Myocyte (in vitro differentiated cells): ENCODE results near the gene ANKRD27. TPM values are rescaled to one million over a fixed set of nuclear protein-coding genes. Genes with fewer than 3 reads are reported as not detected.
"Not testable (repeated sequence)": the region's sequence is repeated elsewhere in the genome, so short reads cannot be mapped to it uniquely, and the experiment has no call there.

Experiments
- DNase-seq: peaks from one replicate; pipeline ENCODE4 v3.0.0-alpha.2; 2012; ENCODE audit warnings: low read depth
- total RNA-seq: library from RNA; depleted of rRNA; stranded (reverse); fragments of >200 nt; gene quantifications from 2 replicates; pipeline ENCODE4 v1.2.3, GENCODE V29; 2014

ANKRD27 gene
- total RNA-seq, 1 donor from 2014 or later: 17.8 TPM

DNA sequence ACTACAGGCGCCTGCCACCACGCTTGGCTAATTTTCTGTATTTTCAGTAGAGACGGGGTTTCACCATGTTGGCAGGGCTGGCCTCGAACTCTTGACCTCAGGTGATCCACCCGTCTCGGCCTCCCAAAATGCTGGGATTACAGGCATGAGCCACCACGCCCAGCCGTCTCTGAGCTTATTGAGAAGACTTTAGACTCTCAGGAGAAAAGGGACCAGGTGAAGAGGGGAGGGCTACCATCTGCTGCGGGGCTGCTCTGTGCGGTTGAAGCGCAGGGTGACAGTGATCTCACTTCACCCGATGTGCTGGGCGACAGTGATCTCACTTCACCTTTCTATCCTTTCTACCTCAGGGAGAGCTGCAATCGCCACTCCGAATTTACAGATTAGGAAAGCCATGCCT lies 68.7 kb downstream of the ANKRD27 start:
- DNase-seq: no peak

DNA sequence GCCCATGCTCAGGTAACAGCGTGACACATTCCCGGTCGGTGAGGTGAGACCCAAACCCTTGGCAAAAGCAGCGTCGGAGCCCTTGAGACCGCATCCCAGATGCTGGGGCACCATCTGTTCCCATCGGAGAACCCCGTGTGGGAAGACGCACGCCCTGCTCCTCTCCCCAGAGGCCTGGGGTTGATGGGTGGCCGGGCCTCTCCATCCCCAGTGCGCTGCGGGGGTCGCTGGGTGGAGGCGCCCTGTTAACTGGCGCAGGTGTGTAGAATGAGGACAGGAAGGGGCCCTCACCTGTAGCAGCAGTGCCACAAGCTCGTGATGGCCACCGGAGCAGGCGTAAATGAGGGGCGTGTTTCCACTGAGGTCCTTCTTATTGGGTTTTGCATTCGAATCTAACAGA lies 69.4 kb downstream of the ANKRD27 start:
- DNase-seq: no peak

DNA sequence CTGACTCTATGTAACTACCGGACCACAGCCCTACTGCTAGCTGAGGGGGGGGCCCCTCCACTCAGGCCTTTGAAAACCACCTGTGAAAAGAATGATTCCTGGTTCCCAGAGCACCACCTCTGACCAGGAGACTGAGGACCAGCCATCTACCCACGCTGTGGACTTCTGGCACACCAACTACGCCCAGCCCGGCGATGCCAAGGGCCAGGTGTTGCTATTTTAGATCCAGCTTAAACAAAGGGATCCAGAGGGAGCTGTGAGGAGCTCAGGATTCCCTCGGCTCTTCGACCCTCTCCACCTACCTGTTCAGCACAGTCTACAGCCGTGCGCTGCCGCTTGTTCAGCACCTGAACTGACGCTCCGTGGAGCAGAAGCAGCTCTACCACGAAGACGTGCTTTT lies 71.0 kb downstream of the ANKRD27 start:
- no peak for DNase-seq

DNA sequence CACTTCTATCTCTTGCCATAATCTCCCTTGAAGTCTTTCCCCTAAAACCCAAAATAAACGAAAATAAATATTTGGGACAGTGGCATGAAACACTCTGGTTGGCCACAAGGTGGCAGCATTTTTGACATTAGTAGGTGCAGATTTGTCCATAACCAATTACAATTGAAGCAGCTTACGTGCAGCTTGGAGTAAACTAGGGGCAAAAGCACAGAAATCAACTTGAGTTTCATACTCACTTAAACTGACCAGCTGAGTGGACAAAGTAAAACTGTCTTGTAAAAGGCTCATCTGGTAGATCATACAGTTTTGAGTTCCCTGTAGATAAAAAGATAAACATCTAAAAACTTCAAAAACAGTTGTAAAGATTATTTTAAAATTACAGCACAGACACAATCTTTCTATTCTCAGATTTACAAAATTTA lies 75.2 kb downstream of the ANKRD27 start:
- DNase-seq: peak; percentile 58

DNA sequence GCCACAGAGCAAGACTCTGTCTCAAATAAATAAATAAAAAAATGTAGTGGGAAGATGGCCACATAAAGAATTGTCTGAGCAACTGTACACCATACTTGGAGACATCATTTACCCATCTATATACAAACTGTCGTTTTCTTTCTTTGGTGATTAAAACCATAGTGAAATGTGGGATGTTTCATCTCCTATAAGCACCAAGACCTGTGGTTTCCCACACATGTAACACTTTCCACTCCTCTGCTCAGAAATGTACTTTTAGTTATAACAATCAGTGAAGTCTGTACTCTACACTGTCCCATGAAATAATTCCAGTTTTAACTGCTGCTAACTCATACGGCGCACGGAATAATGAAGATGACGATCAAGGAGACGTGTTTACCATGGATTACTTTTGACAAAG lies 75.7 kb downstream of the ANKRD27 start:
- no peak for DNase-seq

DNA sequence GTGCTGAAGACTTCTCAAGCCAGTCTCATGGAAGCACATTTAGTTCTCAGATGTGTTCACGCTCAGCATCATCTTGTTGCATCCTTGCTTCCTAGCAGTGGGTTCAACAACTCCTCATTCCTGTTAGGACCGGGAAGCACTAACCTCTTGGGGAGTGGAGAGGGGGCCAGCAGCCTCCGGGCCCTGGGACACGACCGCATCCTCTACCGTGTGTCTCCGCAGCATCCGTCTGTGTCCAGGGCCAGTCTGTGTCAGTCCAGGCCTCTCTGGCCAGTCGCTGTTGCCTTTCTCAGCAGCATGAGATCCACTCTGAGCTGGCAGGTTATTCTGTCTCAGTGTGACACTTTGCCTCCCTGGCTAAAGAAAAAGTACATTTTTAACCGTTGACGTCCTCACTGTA lies 77.0 kb downstream of the ANKRD27 start:
- peak; percentile 19 for DNase-seq

DNA sequence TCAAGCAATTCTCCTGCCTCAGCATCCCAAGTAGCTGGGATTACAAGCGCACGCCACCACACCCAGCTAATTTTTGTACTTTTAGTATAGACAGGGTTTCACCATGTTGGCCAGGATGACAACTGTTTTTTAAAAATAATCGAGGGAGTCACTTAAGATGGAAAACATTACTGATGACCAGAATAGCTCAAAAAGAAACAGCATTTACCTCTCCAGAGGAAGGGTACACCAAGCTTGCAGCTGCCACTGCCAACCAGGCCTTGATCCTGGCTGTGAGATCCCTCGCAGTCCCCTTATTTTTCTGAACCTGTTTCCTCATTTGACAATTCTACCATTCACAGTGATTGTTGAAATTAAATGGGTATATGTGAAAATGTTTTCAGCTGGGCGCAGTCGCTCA lies 79.5 kb downstream of the ANKRD27 start:
- peak; percentile 58 for DNase-seq

DNA sequence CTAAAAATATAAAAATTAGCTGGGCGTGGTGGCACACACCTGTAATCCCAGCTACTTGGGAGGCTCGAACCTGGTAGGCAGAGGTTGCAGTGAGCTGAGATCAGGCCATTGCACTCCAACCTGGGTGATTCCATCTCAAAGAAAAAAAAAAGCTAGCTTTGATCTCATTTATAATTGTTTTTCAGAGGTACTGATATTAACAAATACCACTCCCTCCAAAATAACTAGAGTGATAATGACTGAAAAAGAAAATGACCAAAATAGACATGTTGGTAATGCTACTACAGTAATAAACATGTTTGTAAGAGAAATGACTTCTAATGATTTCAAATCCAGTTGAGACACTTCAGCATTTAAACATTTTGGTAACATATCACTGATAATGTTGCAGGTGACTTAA lies 81.0 kb downstream of the ANKRD27 start:
- no peak for DNase-seq

DNA sequence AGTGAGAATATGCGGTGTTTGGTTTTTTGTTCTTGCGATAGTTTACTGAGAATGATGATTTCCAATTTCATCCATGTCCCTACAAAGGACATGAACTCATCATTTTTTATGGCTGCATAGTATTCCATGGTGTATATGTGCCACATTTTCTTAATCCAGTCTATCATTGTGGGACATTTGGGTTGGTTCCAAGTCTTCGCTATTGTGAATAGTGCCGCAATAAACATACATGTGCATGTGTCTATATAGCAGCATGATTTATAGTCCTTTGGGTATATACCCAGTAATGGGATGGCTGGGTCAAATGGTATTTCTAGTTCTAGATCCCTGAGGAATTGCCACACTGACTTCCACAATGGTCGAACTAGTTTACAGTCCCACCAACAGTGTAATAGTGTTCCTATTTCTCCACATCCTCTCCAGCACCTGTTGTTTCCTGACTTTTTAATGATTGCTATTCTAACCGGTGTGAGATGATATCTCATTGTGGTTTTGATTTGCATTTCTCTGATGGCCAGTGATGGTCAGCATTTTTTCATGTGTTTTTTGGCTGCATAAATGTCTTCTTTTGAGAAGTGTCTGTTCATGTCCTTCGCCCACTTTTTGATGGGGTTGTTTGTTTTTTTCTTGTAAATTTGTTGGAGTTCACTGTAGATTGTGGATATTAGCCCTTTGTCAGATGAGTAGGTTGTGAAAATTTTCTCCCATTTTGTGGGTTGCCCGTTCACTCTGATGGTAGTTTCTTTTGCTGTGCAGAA lies 87.1 kb downstream of the ANKRD27 start:
- not testable (repeated sequence) for DNase-seq

DNA sequence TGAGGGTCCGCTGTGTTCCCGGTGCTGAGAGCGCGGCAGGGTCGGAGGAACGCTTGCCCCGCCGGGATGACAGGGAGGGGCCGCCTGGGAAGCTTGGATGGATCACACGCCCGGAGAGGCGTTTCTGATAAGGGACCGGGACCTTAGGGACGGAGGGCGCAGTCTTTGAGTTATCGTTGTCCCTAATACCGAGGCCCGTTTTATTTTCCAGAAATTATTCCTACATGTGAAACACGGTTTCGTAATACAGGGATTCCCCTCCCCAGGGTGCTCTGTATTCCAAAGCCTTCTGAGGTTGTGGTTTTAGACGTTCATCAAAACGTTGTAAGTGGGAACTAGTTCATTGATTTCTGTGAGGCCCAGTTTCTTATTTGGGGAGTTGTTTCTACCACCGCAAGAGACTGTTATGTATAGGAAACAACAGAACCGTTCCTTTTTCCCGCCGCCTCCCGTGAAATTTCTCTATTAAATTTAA lies 93.2 kb downstream of the ANKRD27 start:
- peak; percentile 23 for DNase-seq

DNA sequence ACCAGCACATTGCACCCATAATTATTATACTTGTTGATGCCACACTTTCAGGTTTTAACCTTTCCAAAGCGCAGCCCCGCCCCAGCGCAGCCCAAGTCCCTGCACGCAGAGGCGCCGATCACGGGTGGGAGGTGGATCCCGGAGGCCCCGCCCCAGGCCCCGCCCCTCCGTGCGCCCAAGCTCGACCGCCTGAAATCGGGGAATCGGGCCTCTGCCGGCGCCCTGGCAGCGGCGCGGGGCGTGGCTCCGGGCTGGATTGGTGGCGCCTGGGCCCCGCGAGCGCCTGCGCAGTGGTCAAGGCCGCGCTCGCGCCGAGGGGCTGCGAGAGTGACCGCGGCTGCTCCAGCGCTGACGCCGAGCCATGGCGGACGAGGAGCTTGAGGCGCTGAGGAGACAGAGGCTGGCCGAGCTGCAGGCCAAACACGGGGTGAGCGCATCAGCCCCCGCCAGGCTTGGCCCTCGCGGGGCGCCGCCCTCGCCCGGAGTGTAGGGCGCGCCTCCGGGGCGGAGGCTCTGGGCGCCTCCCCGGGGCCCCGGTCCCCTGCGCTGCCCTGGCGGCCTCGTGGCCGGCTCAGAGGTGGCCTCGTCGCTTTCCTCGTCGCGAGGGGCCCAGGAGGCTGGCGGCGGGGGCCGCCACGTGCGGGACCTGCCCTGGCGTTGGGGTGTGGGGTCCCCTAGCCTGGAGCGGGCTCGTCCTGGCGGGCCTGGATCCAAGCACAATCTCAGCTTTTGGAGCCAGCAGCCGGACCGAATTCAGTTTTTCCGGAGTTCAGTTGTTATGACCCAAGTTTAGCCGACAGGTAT lies 93.9 kb downstream of the ANKRD27 start, which contains the start of gene PDCD5:
PDCD5 (plus strand) TSS at position 290 of the 804 bp plus-strand sequence; CDS start at position 362, 72 bp downstream.
- peak; percentile 96 for DNase-seq

DNA sequence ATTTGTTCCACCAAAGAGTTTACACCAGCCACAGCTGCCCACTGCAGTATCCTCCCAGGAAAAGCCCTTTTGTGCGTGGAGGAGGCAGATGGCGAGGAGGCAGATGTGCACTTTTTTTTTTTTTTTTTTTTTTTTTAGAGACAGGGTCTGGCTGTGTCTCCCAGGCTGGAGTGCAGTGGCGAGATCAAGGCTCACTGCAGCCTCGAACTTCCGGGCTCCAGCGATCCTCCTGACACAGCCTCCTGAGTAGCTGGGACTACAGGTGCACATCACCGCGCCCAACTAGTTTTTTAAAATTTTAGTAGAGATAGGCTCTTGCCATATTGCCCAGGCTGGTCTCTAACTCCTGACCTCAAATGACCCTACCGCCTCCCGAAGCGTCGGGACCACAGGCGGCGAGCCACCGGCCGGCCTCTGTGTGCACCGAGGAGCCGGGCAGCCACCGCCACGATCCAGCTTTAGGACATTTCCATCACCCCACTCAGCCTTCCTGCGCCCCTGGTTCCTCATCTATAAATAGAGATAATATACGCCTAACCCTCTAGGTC lies 94.6 kb downstream of the ANKRD27 start:
- no peak for DNase-seq

DNA sequence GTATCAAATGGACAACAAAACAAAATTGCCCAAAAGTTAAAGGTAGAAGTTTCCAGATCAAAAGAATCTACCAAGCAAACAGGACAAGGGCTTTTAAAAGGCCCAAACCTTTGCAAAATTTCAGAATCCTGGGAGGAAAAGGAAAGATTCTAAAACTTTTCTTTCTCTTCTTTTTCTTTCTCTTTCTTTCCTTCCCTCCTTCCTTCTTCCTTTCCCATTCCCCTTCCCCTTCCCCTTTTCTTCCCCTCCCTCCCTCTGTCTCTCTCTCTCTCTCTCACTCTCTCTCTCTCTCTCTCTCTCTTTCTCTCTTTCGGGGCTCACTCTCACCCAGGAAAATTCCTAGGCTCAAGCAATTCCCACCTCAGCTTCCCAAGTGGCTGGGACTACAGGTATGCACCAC lies 98.2 kb downstream of the ANKRD27 start:
- DNase-seq: no peak

DNA sequence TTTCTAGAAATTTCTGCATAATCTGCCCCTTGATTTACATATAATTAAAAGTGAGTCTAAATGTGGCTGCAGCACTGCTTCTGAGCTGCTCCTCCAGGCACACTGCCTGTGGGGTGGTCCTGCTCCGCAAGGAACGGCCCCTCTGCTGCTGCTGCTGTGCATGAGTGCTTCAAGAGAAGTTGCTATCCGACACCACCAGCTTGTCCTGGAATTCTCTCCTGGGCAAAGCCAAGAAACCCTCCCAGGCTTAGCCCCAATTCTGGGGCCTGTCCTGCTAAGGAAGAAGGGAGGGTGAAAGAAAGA lies 101.5 kb downstream of the ANKRD27 start:
- no peak for DNase-seq

DNA sequence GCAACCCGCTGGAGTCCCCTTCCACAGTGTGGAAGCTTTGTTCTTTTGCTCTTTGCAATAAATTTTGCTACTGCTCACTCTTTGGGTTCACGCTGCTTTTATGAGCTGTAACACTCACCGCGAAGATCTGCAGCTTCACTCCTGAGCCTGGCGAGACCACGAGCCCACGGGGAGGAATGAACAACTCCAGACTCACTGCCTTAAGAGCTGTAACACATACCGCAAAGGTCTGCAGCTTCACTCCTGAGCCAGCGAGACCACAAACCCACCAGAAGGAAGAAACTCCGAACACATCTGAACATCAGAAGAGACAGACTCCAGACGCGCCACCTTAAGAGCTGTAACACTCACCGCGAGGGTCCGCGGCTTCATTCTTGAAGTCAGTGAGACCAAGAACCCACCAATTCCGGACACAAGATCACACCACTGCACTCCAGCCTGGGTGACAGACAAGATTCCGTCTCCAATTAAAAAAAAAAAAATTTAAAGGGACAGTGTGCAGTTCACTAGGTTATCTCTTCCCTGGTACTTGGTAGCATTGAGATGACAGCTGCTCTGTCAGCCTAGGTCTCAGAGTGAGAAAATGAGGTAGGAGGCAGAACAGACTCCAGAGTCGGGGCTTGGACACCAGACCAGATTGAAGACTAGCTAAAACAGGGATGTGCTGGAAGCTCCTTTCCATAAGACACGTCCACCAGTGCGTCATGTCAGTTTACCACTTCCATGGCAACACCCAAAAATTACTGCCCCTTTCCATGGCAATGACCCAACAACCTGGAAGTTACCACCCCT lies 102.1 kb downstream of the ANKRD27 start:
- DNase-seq: not testable (repeated sequence)

DNA sequence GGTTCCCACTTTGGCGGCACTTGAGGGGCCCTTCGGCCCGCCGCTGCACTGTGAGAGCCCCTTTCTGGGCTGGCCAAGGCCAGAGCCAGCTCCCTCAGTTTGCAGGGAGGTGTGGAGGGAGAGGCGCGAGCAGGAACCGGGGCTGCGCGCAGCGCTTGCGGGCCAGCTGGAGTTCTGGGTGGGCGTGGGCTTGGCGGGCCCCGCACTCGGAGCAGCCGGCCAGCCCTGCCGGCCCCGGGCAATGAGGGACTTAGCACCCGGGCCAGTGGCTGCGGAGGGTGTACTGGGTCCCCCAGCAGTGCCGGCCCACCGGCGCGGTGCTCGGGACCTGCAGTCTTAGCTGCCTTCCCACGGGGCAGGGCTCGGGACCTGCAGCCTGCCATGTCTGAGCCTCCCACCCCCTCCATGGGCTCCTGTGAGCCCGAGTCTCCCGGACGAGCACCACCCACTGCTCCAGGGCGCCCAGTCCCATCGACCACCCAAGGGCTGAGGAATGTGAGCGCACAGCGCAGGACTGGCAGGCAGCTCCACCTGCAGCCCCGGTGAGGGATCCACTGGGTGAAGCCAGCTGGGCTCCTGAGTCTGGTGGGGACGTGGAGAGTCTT lies 103.4 kb downstream of the ANKRD27 start:
- not testable (repeated sequence) for DNase-seq

DNA sequence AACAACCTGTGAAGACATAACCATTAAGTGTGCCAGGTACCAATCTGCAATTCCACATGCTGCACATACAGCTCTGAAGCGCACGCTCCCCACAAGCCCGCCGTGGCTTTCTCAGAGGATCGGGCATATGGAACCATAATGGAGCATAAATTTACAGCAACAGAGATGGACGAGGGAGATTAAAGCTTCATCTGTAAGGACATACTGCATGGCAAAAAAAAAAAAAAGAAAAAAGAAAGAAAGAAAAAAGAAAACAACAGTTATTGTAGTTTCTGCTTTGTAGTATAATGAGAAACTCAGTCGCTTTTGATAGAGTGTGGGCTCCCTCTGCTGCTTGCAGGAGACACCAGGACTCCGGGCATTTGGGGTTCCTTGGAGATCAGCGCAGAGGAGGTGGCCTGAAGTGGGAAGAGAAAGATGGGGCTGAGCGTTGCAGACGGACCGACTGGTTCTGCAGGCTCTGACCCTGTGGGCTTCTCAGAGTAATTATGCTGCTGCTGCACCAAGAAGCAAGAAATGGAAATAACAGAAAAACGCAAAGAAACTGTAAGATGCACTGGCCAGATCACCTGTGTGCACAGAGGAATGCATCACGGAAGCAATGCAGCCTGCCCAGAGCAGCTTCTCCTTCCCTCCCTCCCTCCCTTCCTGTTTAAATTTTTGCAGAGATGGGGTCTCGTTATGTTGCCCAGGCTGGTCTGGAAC lies 104.7 kb downstream of the ANKRD27 start:
- DNase-seq: peak; percentile 74

DNA sequence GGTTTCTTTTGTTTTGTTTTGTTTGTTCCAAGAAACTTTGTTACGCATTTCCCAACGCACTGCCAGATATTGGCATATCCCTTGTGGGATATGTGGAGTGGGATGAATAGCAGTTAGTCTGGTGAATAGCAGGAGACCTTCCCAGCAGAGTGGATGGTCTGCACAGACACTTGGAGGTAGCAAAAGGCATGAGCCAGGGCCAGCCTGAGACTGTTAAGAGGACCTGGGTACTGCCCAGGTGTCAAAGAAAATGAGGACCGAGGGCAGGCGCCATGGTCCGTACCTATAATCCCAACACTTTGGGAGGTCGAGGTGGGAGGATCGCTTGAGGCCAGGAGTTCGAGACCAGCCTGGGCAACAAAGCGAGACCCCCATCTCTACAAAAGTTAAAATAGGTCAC lies 107.5 kb downstream of the ANKRD27 start:
- no peak for DNase-seq

DNA sequence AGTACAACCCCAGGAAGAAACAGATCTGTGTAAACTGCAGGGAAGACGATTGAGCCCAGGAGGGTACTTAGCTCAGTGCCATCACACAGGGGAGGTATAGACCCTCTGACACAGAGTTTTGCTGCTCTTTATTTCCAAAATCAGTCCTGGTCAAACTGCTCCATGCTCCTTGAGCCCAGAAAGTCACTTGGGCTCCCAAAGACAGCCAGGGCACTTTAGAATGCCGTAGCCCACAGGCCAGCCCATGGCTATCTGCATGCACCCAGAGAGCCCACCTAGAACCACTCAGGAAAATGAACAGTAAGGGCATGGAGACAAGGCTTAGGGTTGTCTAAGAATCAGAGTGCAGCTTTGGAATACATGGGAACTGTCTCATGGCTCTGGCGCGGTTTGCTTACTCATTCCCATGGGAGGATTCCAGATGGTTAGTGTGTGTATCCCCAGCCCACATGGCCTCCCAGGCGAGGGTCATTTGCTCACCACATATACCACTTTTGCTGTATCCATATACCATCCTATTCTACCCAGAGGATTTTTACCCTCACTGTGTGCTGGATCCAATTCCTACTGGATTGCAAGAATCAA lies 108.6 kb downstream of the ANKRD27 start:
- DNase-seq: peak; percentile 87

DNA sequence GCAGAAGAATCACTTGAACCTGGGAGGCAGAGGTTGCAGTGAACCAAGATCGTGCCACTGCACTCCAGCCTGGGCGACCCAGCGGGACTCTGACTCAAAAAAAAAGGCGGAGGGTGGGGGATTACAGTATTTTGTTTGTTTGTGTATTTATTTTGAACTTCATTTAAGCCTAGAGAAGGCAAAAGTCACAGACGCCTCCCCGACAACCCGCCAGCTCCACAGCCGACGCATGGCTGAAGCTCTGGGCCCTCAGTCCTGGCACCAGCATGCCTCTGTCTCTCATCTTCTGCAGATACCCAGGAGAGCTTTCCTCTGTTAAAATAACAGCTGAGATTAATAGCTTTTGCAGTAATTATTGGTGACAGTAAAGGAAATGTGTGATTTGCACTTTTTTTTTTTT lies 111.2 kb downstream of the ANKRD27 start:
- DNase-seq: no peak
